NCI-H1105 treated with DMSO at 0.1 percent for 48 hours (cell line): Measurements from ENCODE around the gene KSR2.

Experiments
- DNase-seq: peaks from one replicate; lab custom pipeline; 2025; lab: John Stamatoyannopoulos, UW

Gene KSR2

GRCh38 chr12:117498256-117498655, 470.5 kb downstream of the KSR2 start:
- no peak for DNase-seq

- no peak for DNase-seq
Observed at GRCh38 chr12:117497407-117497806, 471.4 kb downstream of the KSR2 start.

GRCh38 chr12:117494833-117495655, 473.7 kb downstream of the KSR2 start:
- peak; percentile 89 for DNase-seq

- DNase-seq = no peak
Observed at GRCh38 chr12:117491711-117492110, 477.1 kb downstream of the KSR2 start.

GRCh38 chr12:117490130-117490529, 478.7 kb downstream of the KSR2 start:
- DNase-seq = no peak

GRCh38 chr12:117489671-117490070, 479.1 kb downstream of the KSR2 start:
- DNase-seq = no peak

- no peak for DNase-seq
Observed at GRCh38 chr12:117486840-117487659, 481.7 kb downstream of the KSR2 start.

GRCh38 chr12:117485984-117486839, 482.6 kb downstream of the KSR2 start:
- DNase-seq = peak; percentile 96

GRCh38 chr12:117484901-117485300, 483.9 kb downstream of the KSR2 start:
- DNase-seq = no peak

- DNase-seq = peak; percentile 19
Observed at GRCh38 chr12:117483501-117483900, 485.3 kb downstream of the KSR2 start.

- no peak for DNase-seq
Observed at GRCh38 chr12:117481470-117481869, 487.3 kb downstream of the KSR2 start.

GRCh38 chr12:117476341-117476740, 492.4 kb downstream of the KSR2 start:
- DNase-seq = no peak

- no peak for DNase-seq
Observed at GRCh38 chr12:117473856-117474255, 494.9 kb downstream of the KSR2 start.

GRCh38 chr12:117472983-117473382, 495.8 kb downstream of the KSR2 start:
- DNase-seq = no peak

GRCh38 chr12:117470804-117471203, 498.0 kb downstream of the KSR2 start:
- no peak for DNase-seq

- DNase-seq = no peak
Observed at GRCh38 chr12:117469883-117470483, 498.8 kb downstream of the KSR2 start.

GRCh38 chr12:117468016-117468415, 500.8 kb downstream of the KSR2 start:
- peak; percentile 56 for DNase-seq

GRCh38 chr12:117467588-117467987, 501.2 kb downstream of the KSR2 start:
- no peak for DNase-seq

GRCh38 chr12:117466677-117467362, 502.0 kb downstream of the KSR2 start:
- DNase-seq = no peak

- DNase-seq = no peak
Observed at GRCh38 chr12:117461732-117462131, 507.1 kb downstream of the KSR2 start.

GRCh38 chr12:117459229-117459628, 509.6 kb downstream of the KSR2 start:
- no peak for DNase-seq
